GM13977 (cell line): ENCODE data around the gene CHD6.

Experiments used
- DNase-seq: peaks from one replicate; pipeline ENCODE4 v3.0.0; 2012; ENCODE audit warnings: low spot score
- CTCF ChIP-seq: IDR thresholded peaks from 2 replicates; pipeline ENCODE4 v1.5.1; 2012; ENCODE audit warnings: mild to moderate bottlenecking, control low read depth; ENCODE audit not compliant: insufficient read depth; ENCODE audit errors: extremely low read depth, missing control alignments
- in situ Hi-C: fragments of 300-500 bp; cut with MboI; formaldehyde crosslinking; loops from one replicate; pipeline ENCODE4 v1.12.0; 2022; ENCODE audit warnings: low sequenced_read_pairs, low pct_unique_long_range_greater_than_20kb, mixed read lengths, inconsistent platforms; ENCODE audit not compliant: unreplicated experiment

CHD6 gene

GRCh38 chr20:41635158-41635557, 17.0 kb upstream of the CHD6 start:
- DNase-seq: no peak
- no peak for TF ChIP-seq CTCF
- in situ Hi-C loops: no loop called here

DNA sequence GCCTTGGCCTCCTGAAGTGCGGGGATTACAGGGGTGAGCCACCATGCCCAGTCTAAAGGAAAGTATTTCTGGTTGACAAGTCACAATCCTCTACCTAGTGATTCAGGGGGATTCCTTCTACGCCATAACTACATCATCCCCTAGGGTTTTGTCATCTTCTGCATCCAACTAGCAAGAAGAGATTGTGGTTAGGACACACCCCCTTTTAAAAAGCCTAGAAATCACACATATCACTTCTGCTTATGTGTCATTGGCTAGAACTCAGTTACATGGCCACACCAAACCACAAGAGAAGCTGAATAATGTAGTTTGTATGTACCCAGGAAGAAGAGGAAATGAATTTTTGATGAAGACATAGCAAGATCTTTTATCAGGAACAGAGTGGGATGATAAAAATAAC, 14.7 kb upstream of the CHD6 start:
- no peak for DNase-seq
- in situ Hi-C loops: no loop called here
- TF ChIP-seq CTCF: no peak

DNA sequence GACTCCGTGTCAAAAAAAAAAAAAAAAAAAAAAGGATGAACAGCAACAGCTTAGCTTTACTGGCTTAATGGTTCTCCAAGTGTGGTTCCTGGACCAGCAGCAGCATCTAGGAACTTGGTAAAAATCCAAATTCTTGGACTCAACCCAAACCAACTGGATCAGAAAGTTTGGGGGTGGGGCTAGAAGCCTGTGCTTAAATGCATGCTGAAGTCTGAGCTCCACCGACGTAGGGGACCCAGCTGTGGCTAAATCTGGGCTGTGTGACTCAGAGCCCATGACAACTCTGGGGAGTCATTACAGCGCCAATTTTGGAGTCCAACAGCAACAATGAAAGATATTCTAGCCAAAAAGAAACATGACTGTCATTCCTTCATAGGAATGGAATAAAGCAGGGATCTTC, 13.6 kb upstream of the CHD6 start:
- TF ChIP-seq CTCF: no peak
- in situ Hi-C loops: no loop called here
- DNase-seq: no peak

- DNase-seq: no peak
- in situ Hi-C loops: no loop called here
- no peak for TF ChIP-seq CTCF
Measured at GRCh38 chr20:41630846-41631245, 12.7 kb upstream of the CHD6 start.

- DNase-seq: no peak
- no peak for TF ChIP-seq CTCF
- in situ Hi-C loops: no loop called here
Measured at GRCh38 chr20:41627611-41628244, 9.6 kb upstream of the CHD6 start.

GRCh38 chr20:41627001-41627495, 8.9 kb upstream of the CHD6 start:
- TF ChIP-seq CTCF: no peak
- DNase-seq: no peak
- in situ Hi-C loops: no loop called here
